Esophagus squamous epithelium (tissue), 4 donors: ENCODE results near the gene SPSB1.

Experiments used
- POLR2A ChIP-seq, 4 donors: fragments of 450-650 bp; IDR thresholded peaks; one replicate each; pipeline ENCODE4 v1.6.1; 2017; ENCODE audit warnings: antibody characterized with exemption in 4 of 4, mild to moderate bottlenecking in 4 of 4, moderate library complexity in 3 of 4
- TF ChIP-seq, protein P1 (sequence below), 6 experiments: fragments of 450-650 bp in 4 of 6; fragments of 200-600 bp in 2 of 6; sonication (generic) in 2 of 6; IDR thresholded peaks; one replicate each; pipeline ENCODE4 v1.5.1; 2016 to 2019; ENCODE audit warnings: antibody characterized with exemption in 6 of 6, mild to moderate bottlenecking in 4 of 6, moderate library complexity in 4 of 6

DNA sequence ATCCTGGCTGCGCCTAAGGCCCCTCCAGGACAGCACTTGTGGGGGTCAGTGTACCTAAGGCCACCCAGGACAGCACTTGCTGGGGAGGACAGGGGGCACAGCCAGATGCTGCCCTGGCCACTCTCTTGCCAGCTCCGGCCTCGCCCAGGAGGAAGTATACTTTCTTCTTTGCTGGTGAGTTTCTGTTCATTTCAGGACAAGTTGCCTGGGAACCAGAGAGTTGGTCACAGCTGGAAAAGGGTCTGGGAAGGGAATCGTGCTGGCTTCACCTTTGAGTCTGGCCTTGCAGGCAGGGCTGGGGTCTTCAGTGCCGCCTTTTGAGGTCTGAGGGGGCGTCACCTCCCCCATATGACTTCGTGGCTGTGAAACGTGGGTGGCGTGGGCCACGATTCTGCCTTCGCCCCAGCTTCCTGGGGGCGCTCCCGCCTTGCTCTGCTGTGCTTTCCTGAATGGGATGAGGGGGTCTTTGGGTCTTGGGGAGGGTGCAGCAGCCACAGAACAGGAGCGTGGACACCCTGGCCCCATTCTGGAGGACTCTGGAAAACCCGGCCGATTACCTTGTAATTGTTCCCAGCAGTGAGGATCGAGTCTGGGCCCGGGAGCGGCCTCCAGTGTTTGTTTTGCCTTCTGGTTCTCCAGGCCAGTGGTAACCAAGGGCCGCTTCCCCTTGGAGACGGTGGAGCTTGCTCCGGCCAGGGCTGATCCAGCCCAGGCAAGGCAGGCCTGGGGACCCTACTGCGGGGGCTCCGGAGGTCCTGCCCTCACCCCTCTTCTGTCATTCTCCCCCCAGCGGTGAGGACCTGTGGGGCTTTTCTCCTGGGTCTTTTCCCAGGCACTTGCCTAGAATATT, 45.9 kb downstream of the SPSB1 start:
- TF ChIP-seq, protein P1, sequence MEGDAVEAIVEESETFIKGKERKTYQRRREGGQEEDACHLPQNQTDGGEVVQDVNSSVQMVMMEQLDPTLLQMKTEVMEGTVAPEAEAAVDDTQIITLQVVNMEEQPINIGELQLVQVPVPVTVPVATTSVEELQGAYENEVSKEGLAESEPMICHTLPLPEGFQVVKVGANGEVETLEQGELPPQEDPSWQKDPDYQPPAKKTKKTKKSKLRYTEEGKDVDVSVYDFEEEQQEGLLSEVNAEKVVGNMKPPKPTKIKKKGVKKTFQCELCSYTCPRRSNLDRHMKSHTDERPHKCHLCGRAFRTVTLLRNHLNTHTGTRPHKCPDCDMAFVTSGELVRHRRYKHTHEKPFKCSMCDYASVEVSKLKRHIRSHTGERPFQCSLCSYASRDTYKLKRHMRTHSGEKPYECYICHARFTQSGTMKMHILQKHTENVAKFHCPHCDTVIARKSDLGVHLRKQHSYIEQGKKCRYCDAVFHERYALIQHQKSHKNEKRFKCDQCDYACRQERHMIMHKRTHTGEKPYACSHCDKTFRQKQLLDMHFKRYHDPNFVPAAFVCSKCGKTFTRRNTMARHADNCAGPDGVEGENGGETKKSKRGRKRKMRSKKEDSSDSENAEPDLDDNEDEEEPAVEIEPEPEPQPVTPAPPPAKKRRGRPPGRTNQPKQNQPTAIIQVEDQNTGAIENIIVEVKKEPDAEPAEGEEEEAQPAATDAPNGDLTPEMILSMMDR (IDR thresholded peaks at IDR 0.05) = no peak
- TF ChIP-seq POLR2A (IDR thresholded peaks at IDR 0.05) = no peak
